ENCODE data around the gene CUL7.
"Not testable (repeated sequence)": the region's sequence is repeated elsewhere in the genome, so short reads cannot be mapped to it uniquely, and the experiment has no call there.

CUL7 gene

GRCh38 chr6:43012364-43012763, 41.3 kb downstream of the CUL7 start:
- TF ChIP-seq CTCF (conservative IDR thresholded peaks at IDR 0.05; ENCODE audit: control insufficient read depth, insufficient read depth, low read depth, low read length), result no peak
- peak overlapping the region; percentile 80 for H3K4me3 ChIP-seq (ENCODE audit: control insufficient read depth, low read depth, low read length)
- no peak for DNase-seq (ENCODE audit: low read depth)

GRCh38 chr6:43011207-43011606, 42.4 kb downstream of the CUL7 start:
- no peak for DNase-seq (ENCODE audit: low read depth)
- no peak for TF ChIP-seq CTCF (conservative IDR thresholded peaks at IDR 0.05; ENCODE audit: control insufficient read depth, insufficient read depth, low read depth, low read length)
- no peak overlapping the region for H3K4me3 ChIP-seq (ENCODE audit: control insufficient read depth, low read depth, low read length)

- no peak overlapping the region for H3K4me3 ChIP-seq (ENCODE audit: control insufficient read depth, low read depth, low read length)
- peak; percentile 46 for TF ChIP-seq CTCF (conservative IDR thresholded peaks at IDR 0.05; ENCODE audit: control insufficient read depth, insufficient read depth, low read depth, low read length)
- peak; percentile 43 for DNase-seq (ENCODE audit: low read depth)
Measured at GRCh38 chr6:43009124-43009523, 44.5 kb downstream of the CUL7 start.

GRCh38 chr6:43007126-43007525, 46.5 kb downstream of the CUL7 start:
- TF ChIP-seq CTCF (conservative IDR thresholded peaks at IDR 0.05; ENCODE audit: control insufficient read depth, insufficient read depth, low read depth, low read length), result no peak
- H3K4me3 ChIP-seq (ENCODE audit: control insufficient read depth, low read depth, low read length), result no peak overlapping the region
- DNase-seq (ENCODE audit: low read depth), result no peak

- no peak overlapping the region for H3K4me3 ChIP-seq (ENCODE audit: control insufficient read depth, low read depth, low read length)
- no peak for TF ChIP-seq CTCF (conservative IDR thresholded peaks at IDR 0.05; ENCODE audit: control insufficient read depth, insufficient read depth, low read depth, low read length)
- DNase-seq (ENCODE audit: low read depth), result no peak
Measured at GRCh38 chr6:43006251-43006650, 47.4 kb downstream of the CUL7 start.

- TF ChIP-seq CTCF (conservative IDR thresholded peaks at IDR 0.05; ENCODE audit: control insufficient read depth, insufficient read depth, low read depth, low read length), result no peak
- no peak overlapping the region for H3K4me3 ChIP-seq (ENCODE audit: control insufficient read depth, low read depth, low read length)
- DNase-seq (ENCODE audit: low read depth), result no peak
Measured at GRCh38 chr6:43005844-43006243, 47.8 kb downstream of the CUL7 start.

- no peak overlapping the region for H3K4me3 ChIP-seq (ENCODE audit: control insufficient read depth, low read depth, low read length)
- no peak for TF ChIP-seq CTCF (conservative IDR thresholded peaks at IDR 0.05; ENCODE audit: control insufficient read depth, insufficient read depth, low read depth, low read length)
- DNase-seq (ENCODE audit: low read depth), result no peak
Measured at GRCh38 chr6:43001843-43002242, 51.8 kb downstream of the CUL7 start.

- not testable (repeated sequence) for H3K4me3 ChIP-seq (ENCODE audit: control insufficient read depth, low read depth, low read length); DNase-seq (ENCODE audit: low read depth)
Measured at GRCh38 chr6:42998205-42998604, 55.4 kb downstream of the CUL7 start.

All from fibroblast of mammary gland (primary cell).